Astrocyte (in vitro differentiated cells and primary cell): Measurements from ENCODE around the gene KIF21B. TPM values are rescaled to one million over a fixed set of nuclear protein-coding genes. Genes with fewer than 3 reads are reported as not detected.
"Not testable (repeated sequence)": the region's sequence is repeated elsewhere in the genome, so short reads cannot be mapped to it uniquely, and the experiment has no call there.

Experiments used
- DNase-seq: peaks from one replicate; pipeline ENCODE4 v3.0.0-alpha.2; 2010; ENCODE audit warnings: low read depth
- FAIRE-seq: peaks from 2 replicates; lab custom pipeline; 2011; peaks lifted over from hg19 to GRCh38; lab: Jason Lieb, UNC
- H2AFZ ChIP-seq: 2 replicates; pipeline ENCODE4 v1.6.0; 2012; ENCODE audit warnings: low read depth, low read length, inconsistent platforms
- H3K27ac ChIP-seq: 2 replicates; pipeline ENCODE4 v1.5.1; 2011; ENCODE audit warnings: low read depth, low read length, inconsistent platforms
- H3K27me3 ChIP-seq: 2 replicates; pipeline ENCODE4 v1.6.0; 2011; ENCODE audit warnings: low read length, inconsistent platforms; ENCODE audit not compliant: insufficient read depth
- H3K36me3 ChIP-seq: 2 replicates; pipeline ENCODE4 v1.5.1; 2011; ENCODE audit warnings: low read length, inconsistent platforms; ENCODE audit not compliant: insufficient read depth
- H3K4me1 ChIP-seq: 2 replicates; pipeline ENCODE4 v1.5.1; 2011; ENCODE audit warnings: low read length, inconsistent platforms; ENCODE audit not compliant: insufficient read depth
- H3K4me2 ChIP-seq: 2 replicates; pipeline ENCODE4 v1.6.0; 2012; ENCODE audit warnings: low read length, inconsistent platforms
- H3K4me3 ChIP-seq: 2 replicates; pipeline ENCODE4 v1.5.1; 2011; ENCODE audit warnings: low read depth, mild to moderate bottlenecking, low read length, inconsistent platforms; ENCODE audit not compliant: insufficient read depth
- H3K79me2 ChIP-seq: 2 replicates; pipeline ENCODE4 v1.6.0; 2012; ENCODE audit warnings: mild to moderate bottlenecking, low read length, inconsistent platforms; ENCODE audit not compliant: insufficient read depth
- H3K9ac ChIP-seq: 2 replicates; pipeline ENCODE4 v1.6.0; 2012; ENCODE audit warnings: mild to moderate bottlenecking, low read length, inconsistent platforms
- H3K9me3 ChIP-seq: 2 replicates; pipeline ENCODE4 v1.5.1; 2012; ENCODE audit warnings: low read depth, mild to moderate bottlenecking, low read length, inconsistent platforms; ENCODE audit not compliant: insufficient read depth
- H4K20me1 ChIP-seq: 2 replicates; pipeline ENCODE4 v1.6.0; 2012; ENCODE audit warnings: low read length, inconsistent platforms; ENCODE audit not compliant: insufficient read depth
- H3K27ac Mint-ChIP-seq: one replicate; pipeline ENCODE4 v1.8.0; 2021; ENCODE audit warnings: mild to moderate bottlenecking, mixed read lengths; ENCODE audit not compliant: unreplicated experiment
- H3K27me3 Mint-ChIP-seq: one replicate; pipeline ENCODE4 v1.8.0; 2021; ENCODE audit warnings: low read depth, mixed read lengths; ENCODE audit not compliant: unreplicated experiment
- H3K36me3 Mint-ChIP-seq: one replicate; pipeline ENCODE4 v1.8.0; 2021; ENCODE audit warnings: low read depth, mixed read lengths; ENCODE audit not compliant: unreplicated experiment
- H3K4me1 Mint-ChIP-seq: one replicate; pipeline ENCODE4 v1.8.0; 2021; ENCODE audit warnings: low read depth, mixed read lengths; ENCODE audit not compliant: unreplicated experiment
- H3K4me3 Mint-ChIP-seq: one replicate; pipeline ENCODE4 v1.8.0; 2021; ENCODE audit warnings: mild to moderate bottlenecking, moderate library complexity, mixed read lengths; ENCODE audit not compliant: unreplicated experiment
- H3K9me3 Mint-ChIP-seq: one replicate; pipeline ENCODE4 v1.8.0; 2021; ENCODE audit warnings: mild to moderate bottlenecking, mixed read lengths; ENCODE audit not compliant: unreplicated experiment
- CTCF ChIP-seq: IDR thresholded peaks from 2 replicates; pipeline ENCODE4 v1.5.1; 2011; ENCODE audit warnings: low read depth, mild to moderate bottlenecking, inconsistent platforms, low read length, moderate library complexity; ENCODE audit not compliant: insufficient read depth
- EZH2 ChIP-seq: IDR thresholded peaks from 2 replicates; pipeline ENCODE4 v1.6.1; 2012; ENCODE audit warnings: mild to moderate bottlenecking, low read length, inconsistent platforms; ENCODE audit not compliant: insufficient read depth
- total RNA-seq: library from RNA; stranded (reverse); gene quantifications from 2 replicates; pipeline ENCODE4 v1.2.1, GENCODE V29; 2021

Gene KIF21B
- total RNA-seq, 1 donor from 2014 or later = 4.7 TPM

GRCh38 chr1:200938955-200939354 lies 84.6 kb downstream of the KIF21B start:
- Mint-ChIP-seq H3K4me1 (no peaks in the 10 kb centered on the region), H3K27ac (no peak overlapping the region), H3K9me3 (no peaks in the 10 kb centered on the region), H3K4me3 (no peak overlapping the region), H3K27me3 (peaks cover 2% of the 10 kb centered on the region), H3K36me3 (no peaks in the 10 kb centered on the region)
- Histone ChIP-seq H3K4me2 (no peak overlapping the region), H3K79me2 (no peaks in the 10 kb centered on the region), H4K20me1 (no peaks in the 10 kb centered on the region), H3K9ac (no peak overlapping the region), H3K4me1 (no peaks in the 10 kb centered on the region), H3K9me3 (no peaks in the 10 kb centered on the region), H2AFZ (no peak overlapping the region), H3K27ac (no peak overlapping the region), H3K27me3 (no peaks in the 10 kb centered on the region), H3K4me3 (no peak overlapping the region), H3K36me3 (no peaks in the 10 kb centered on the region)
- TF ChIP-seq EZH2 (no peak), CTCF (no peak)
- DNase-seq (no peak), FAIRE-seq (no peak)

DNA sequence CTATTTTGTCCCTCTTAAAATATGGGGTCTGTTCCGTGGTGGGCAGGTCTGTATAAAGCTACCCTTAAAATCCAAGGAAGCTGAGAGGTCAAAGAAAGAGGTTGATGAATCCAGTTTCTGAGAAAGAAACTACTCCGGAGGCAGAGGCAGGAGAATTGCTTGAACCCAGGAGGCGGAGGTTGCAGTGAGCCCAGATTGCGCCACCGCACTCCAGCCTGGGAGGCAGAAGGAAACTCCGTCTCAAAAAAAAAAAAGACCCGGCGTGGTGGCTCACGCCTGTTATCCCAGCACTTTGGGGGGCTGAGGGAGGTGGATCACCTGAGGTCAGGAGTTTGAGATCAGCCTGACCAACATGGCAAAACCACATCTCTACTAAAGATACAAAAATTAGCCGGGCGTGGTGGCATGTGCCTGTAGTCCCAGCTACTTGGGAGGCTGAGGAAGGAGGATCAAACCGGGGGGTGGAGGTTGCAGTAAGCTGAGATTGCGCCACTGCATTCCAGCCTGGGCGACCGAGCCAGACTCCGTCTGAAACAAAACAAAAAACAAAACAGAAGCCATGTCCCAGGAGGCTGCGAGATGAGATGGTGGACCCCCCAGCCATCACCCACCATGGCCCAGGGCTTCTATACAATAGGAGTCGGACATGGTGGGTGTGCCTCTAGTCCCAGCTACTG lies 88.1 kb downstream of the KIF21B start:
- FAIRE-seq, H3K9ac ChIP-seq, DNase-seq, H3K4me3 Mint-ChIP-seq, H3K79me2 ChIP-seq, H4K20me1 ChIP-seq, H2AFZ ChIP-seq, H3K36me3 ChIP-seq, H3K4me1 ChIP-seq, H3K9me3 Mint-ChIP-seq, H3K27me3 ChIP-seq, H3K36me3 Mint-ChIP-seq, H3K4me1 Mint-ChIP-seq, H3K4me3 ChIP-seq, H3K27ac Mint-ChIP-seq, H3K9me3 ChIP-seq, H3K27me3 Mint-ChIP-seq, H3K4me2 ChIP-seq, H3K27ac ChIP-seq: not testable (repeated sequence)

DNA sequence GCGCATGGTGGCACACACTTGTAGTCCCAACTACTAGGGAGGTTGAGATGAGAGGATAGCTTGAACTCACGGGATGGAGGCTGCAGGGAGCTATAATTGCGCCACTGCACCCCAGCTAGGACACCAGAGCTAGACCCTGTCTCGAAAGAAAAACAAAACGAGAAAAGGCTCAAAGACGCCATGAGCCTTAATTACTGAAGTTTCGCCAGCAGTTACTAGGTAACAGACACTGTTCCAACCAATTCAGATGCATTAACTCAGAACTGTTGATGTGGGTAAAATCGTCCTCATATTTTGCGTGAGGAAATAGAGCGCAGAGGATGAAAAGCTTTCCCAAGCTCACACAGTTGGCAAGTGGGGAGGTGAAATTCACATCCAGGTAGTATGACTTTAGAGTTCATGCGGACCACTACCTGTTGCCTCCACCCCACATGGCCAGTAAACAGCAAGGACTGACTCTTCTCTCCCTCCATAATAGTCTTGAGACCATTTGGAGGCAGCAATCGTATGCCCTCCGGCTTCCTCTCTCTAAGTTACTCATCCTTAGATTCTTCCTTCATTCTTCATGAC lies 88.8 kb downstream of the KIF21B start:
- Histone ChIP-seq H3K4me1 (no peaks in the 10 kb centered on the region), H3K79me2 (no peaks in the 10 kb centered on the region), H3K9ac (no peak overlapping the region), H2AFZ (no peak overlapping the region), H3K4me3 (no peak overlapping the region), H3K9me3 (no peaks in the 10 kb centered on the region), H4K20me1 (no peaks in the 10 kb centered on the region), H3K27me3 (peaks cover 4% of the 10 kb centered on the region), H3K27ac (no peak overlapping the region), H3K36me3 (no peaks in the 10 kb centered on the region), H3K4me2 (no peak overlapping the region)
- DNase-seq = no peak
- peaks cover 3% of the 10 kb centered on the region for H3K27me3 Mint-ChIP-seq
- H3K4me3 Mint-ChIP-seq = no peak overlapping the region
- no peak for FAIRE-seq
- H3K9me3 Mint-ChIP-seq = peaks cover 10% of the 10 kb centered on the region
- H3K27ac Mint-ChIP-seq = no peak overlapping the region
- TF ChIP-seq CTCF = no peak
- TF ChIP-seq EZH2 = no peak
- no peaks in the 10 kb centered on the region for H3K4me1 Mint-ChIP-seq
- H3K36me3 Mint-ChIP-seq = no peaks in the 10 kb centered on the region
